Measurements from ENCODE around the gene MFSD12. TPM values are rescaled to one million over a fixed set of nuclear protein-coding genes. Genes with fewer than 3 reads are reported as not detected.

Gene MFSD12
- total RNA-seq, 1 experiment from 2014 or later = 34.6 TPM

- peaks cover 1% of the 10 kb centered on the region; the same call in 1 of the 2 replicates for H3K36me3 ChIP-seq (replicated peaks; ENCODE audit: control insufficient read depth, insufficient read depth, low read length)
- no peak for DNase-seq
- no peak overlapping the region for H3K4me3 ChIP-seq (ENCODE audit: insufficient read depth, low read depth, low read length)
- no peaks in the 10 kb centered on the region for H3K27me3 ChIP-seq (ENCODE audit: control insufficient read depth, insufficient read depth, low read length)
Observed at GRCh38 chr19:3543150-3544057, 14.0 kb downstream of the MFSD12 start.

DNA sequence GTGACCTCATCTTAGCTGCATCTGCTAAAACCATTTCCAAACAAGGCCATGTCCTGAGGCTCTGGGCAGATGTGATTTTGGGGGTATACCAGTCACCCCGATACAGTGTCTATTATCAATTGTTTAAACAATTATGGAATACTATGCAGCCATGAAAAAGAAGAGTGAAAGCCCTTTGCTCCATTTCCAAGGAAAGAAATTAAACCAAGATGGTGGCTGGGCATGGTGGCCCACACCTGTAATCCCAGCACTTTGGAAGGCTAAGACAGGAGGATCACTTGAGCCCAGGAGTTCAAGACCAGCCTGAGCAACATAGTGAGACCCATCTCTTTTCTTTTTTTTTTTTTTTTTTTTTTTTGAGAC, 17.6 kb downstream of the MFSD12 start:
- H3K36me3 ChIP-seq (replicated peaks; ENCODE audit: control insufficient read depth, insufficient read depth, low read length) = no peaks in the 10 kb centered on the region; the same call in 1 of the 2 replicates
- no peak for DNase-seq
- H3K27me3 ChIP-seq (ENCODE audit: control insufficient read depth, insufficient read depth, low read length) = no peaks in the 10 kb centered on the region
- H3K4me3 ChIP-seq (ENCODE audit: insufficient read depth, low read depth, low read length) = no peak overlapping the region

GRCh38 chr19:3538965-3539755, 18.2 kb downstream of the MFSD12 start, which contains the start of gene TEKTIP1:
TSS of gene TEKTIP1 (plus strand) at chr19:3539174. CDS start at chr19:3539178, 4 bp downstream.
- DNase-seq = peak; percentile 92
- H3K4me3 ChIP-seq (ENCODE audit: insufficient read depth, low read depth, low read length) = no peak within 1 kb of the TSS

GRCh38 chr19:3538258-3538929, 19.0 kb downstream of the MFSD12 start:
- no peak for DNase-seq

More at GRCh38 chr19:3538965-3539755, 18.2 kb downstream of the MFSD12 start, which contains the start of gene TEKTIP1:
- Histone ChIP-seq H3K27me3 (ENCODE audit: control insufficient read depth, insufficient read depth, low read length) (no peaks in the 10 kb centered on the region), H3K36me3 (replicated peaks; ENCODE audit: control insufficient read depth, insufficient read depth, low read length) (no peaks in the 10 kb centered on the region; the same call in 1 of the 2 replicates)

DNA sequence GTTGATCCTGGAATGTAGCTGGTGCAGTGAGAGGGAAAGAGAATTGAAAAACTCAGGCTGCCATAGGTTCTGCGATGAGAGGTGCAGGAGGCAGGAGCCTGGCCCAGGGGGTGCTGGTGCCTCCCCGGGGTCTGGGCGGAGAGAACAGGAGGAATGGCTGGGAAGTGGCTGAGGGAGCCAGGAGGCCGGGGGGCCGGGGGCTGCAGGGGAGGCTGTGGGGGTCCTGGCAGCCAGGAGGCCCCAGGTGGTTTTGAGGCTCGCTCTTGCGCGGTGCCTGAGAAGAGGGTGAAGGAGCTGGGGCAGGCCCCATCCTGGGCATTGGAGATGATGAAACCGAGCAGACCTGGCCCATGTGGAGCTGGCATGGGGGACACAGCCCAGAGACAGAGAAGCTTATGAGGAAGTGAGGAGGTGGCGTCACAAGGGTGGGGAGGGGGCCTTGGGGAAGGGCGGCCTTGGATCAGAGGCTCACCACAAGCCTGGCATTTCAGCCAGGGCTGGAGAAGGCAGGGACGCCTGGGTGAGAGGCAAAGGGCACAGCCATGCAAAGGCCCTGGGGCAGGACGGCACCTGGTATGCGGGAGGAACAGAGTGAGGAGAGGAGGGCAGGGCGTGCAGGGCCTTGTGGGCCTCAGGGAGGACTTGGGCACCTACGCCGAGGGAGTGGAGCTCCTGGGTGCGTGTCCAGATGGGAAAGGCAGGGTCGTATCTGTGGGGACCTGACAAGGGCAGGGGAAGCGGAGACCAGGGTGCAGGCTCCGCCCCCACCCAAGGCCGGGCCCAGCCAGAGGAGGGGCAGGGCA, 19.7 kb downstream of the MFSD12 start:
- peak; percentile 79 for DNase-seq
- Histone ChIP-seq H3K27me3 (ENCODE audit: control insufficient read depth, insufficient read depth, low read length) (no peaks in the 10 kb centered on the region), H3K4me3 (ENCODE audit: insufficient read depth, low read depth, low read length) (no peak overlapping the region), H3K36me3 (replicated peaks; ENCODE audit: control insufficient read depth, insufficient read depth, low read length) (peaks cover 4% of the 10 kb centered on the region)

More at GRCh38 chr19:3538258-3538929, 19.0 kb downstream of the MFSD12 start:
- Histone ChIP-seq H3K27me3 (ENCODE audit: control insufficient read depth, insufficient read depth, low read length) (no peaks in the 10 kb centered on the region), H3K36me3 (replicated peaks; ENCODE audit: control insufficient read depth, insufficient read depth, low read length) (peaks cover 3% of the 10 kb centered on the region), H3K4me3 (ENCODE audit: insufficient read depth, low read depth, low read length) (no peak overlapping the region)

GRCh38 chr19:3537101-3537437, 20.3 kb downstream of the MFSD12 start:
- Histone ChIP-seq H3K27me3 (ENCODE audit: control insufficient read depth, insufficient read depth, low read length) (no peaks in the 10 kb centered on the region), H3K36me3 (replicated peaks; ENCODE audit: control insufficient read depth, insufficient read depth, low read length) (peaks cover 5% of the 10 kb centered on the region), H3K4me3 (ENCODE audit: insufficient read depth, low read depth, low read length) (no peak overlapping the region)
- no peak for DNase-seq

DNA sequence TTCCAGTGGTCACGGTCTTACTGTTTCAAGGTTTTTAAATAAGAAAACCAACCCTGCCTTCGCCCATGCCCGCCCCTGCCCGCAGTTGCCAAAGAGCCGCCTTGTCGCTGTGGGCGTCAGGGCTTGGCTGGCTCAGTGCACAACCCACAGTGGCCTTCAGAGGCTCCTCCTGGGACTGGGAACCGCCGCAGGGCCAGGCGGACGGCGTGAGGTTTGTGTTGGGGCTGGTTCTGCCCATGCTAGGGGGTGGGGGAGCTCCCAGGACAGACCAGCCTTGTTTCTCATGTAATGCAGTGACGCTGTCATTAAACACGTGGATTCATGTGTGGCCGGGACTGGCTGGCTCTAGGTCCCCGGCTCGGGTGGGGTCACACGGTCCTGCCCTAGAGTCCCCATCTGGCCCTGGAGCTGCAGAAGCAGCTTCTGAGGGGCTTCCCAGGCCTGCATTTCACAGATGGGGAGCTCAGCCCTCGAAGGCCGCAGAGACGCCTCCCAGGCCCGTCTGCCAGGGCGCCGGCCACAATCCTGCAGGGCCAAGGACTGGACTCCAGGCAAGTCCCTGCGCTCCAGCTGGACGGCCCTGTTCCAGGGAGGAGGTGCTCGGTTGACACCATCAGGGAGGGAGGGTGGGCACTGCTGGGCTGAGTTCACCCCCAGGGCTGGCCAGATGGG, 20.8 kb downstream of the MFSD12 start:
- Histone ChIP-seq H3K27me3 (ENCODE audit: control insufficient read depth, insufficient read depth, low read length) (no peaks in the 10 kb centered on the region), H3K36me3 (replicated peaks; ENCODE audit: control insufficient read depth, insufficient read depth, low read length) (peaks cover 5% of the 10 kb centered on the region)
- DNase-seq = no peak

GRCh38 chr19:3535981-3536380, 21.4 kb downstream of the MFSD12 start:
- H3K27me3 ChIP-seq (ENCODE audit: control insufficient read depth, insufficient read depth, low read length) = no peaks in the 10 kb centered on the region
- H3K36me3 ChIP-seq (replicated peaks; ENCODE audit: control insufficient read depth, insufficient read depth, low read length) = peaks cover 5% of the 10 kb centered on the region
- H3K4me3 ChIP-seq (ENCODE audit: insufficient read depth, low read depth, low read length) = no peak overlapping the region
- DNase-seq = no peak

More for the DNA sequence above, 20.8 kb downstream of the MFSD12 start:
- no peak overlapping the region for H3K4me3 ChIP-seq (ENCODE audit: insufficient read depth, low read depth, low read length)

DNA sequence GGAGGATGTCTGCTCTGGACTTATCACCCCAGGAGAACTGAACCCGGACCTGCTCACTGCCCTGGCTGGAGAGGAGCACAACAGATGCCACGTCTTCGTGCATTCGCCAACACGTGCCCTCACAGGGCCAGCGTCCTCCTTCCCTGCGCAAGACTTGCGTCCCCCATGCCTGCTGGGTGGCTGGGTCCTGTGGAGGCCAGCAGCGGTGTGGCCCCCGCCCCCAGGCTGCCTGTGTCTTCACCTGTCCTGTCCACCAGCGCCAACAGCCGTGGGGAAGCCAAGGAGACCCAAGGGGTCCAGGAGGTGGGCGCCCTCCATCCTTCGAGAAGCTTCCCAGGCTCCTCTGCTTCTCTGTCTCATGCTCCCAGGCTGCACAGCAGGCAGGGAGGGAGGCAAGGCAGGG, 21.8 kb downstream of the MFSD12 start:
- peaks cover 5% of the 10 kb centered on the region for H3K36me3 ChIP-seq (replicated peaks; ENCODE audit: control insufficient read depth, insufficient read depth, low read length)
- H3K27me3 ChIP-seq (ENCODE audit: control insufficient read depth, insufficient read depth, low read length) = no peaks in the 10 kb centered on the region

DNA sequence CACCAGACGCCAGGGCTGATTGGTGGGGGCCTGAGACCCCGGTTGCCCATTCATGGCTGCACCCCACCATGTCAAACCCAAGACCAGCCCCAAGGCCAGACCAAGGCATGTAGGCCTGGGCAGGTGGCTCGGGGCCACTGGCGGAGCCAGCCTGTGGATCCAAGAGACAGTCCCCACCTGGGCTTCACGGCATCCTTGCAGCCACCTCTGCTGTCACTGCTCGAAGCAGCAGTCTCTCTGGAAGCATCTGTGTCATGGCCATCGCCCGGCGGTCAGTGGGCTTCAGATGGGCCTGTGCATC, 22.2 kb downstream of the MFSD12 start:
- H3K36me3 ChIP-seq (replicated peaks; ENCODE audit: control insufficient read depth, insufficient read depth, low read length) = peaks cover 5% of the 10 kb centered on the region
- H3K27me3 ChIP-seq (ENCODE audit: control insufficient read depth, insufficient read depth, low read length) = no peaks in the 10 kb centered on the region

More for the DNA sequence above, 21.8 kb downstream of the MFSD12 start:
- DNase-seq = no peak
- no peak overlapping the region for H3K4me3 ChIP-seq (ENCODE audit: insufficient read depth, low read depth, low read length)

DNA sequence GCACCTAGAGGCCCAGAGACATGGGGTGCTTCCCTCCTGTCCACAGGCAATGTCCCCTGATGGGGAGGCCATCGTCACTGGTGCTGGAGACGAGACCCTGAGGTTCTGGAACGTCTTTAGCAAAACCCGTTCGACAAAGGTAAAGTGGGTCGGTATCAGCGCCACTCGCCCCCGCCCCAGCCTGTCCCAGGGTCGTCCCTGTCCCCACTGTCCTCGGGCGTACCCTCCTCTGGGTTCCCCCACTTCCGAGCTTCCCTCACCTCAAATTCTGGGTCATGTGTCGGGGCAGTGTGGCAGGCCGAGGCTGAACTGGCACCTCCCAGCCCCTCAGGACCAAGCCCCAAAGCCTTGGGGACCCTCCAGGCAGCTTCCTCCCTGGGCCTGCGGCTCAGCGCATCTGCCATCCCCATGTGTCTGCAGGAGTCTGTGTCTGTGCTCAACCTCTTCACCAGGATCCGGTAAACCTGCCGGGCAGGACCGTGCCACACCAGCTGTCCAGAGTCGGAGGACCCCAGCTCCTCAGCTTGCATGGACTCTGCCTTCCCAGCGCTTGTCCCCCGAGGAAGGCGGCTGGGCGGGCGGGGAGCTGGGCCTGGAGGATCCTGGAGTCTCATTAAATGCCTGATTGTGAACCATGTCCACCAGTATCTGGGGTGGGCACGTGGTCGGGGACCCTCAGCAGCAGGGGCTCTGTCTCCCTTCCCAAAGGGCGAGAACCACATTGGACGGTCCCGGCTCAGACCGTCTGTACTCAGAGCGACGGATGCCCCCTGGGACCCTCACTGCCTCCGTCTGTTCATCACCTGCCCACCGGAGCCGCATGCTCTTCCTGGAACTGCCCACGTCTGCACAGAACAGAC, 22.8 kb downstream of the MFSD12 start:
- Histone ChIP-seq H3K27me3 (ENCODE audit: control insufficient read depth, insufficient read depth, low read length) (no peaks in the 10 kb centered on the region), H3K36me3 (replicated peaks; ENCODE audit: control insufficient read depth, insufficient read depth, low read length) (peaks cover 5% of the 10 kb centered on the region), H3K4me3 (ENCODE audit: insufficient read depth, low read depth, low read length) (no peak overlapping the region)
- DNase-seq = no peak

More for the DNA sequence above, 22.2 kb downstream of the MFSD12 start:
- H3K4me3 ChIP-seq (ENCODE audit: insufficient read depth, low read depth, low read length) = no peak overlapping the region
- no peak for DNase-seq

GRCh38 chr19:3533563-3534216, 23.7 kb downstream of the MFSD12 start:
- H3K27me3 ChIP-seq (ENCODE audit: control insufficient read depth, insufficient read depth, low read length) = no peaks in the 10 kb centered on the region
- H3K36me3 ChIP-seq (replicated peaks; ENCODE audit: control insufficient read depth, insufficient read depth, low read length) = peaks cover 5% of the 10 kb centered on the region
- DNase-seq = no peak
- no peak overlapping the region for H3K4me3 ChIP-seq (ENCODE audit: insufficient read depth, low read depth, low read length)

Measured in H7 (cell line).